Mucosa of descending colon (tissue), 3 donors: ENCODE results near the gene TMOD4. TPM values are rescaled to one million over a fixed set of nuclear protein-coding genes. Genes with fewer than 3 reads are reported as not detected.

Source experiments
- ATAC-seq: fragments of 200-7000 bp; cut with Tn5 transposase; one replicate; pipeline ENCODE4 v1.9.1; 2020; ENCODE audit warnings: mild to moderate bottlenecking, moderate library complexity
- DNase-seq, 3 donors: peaks; one replicate each; pipeline ENCODE4 v3.0.0-alpha.2; 2020
- H3K36me3 ChIP-seq: fragments of 200-600 bp; one replicate; pipeline ENCODE4 v1.8.0; 2021; ENCODE audit warnings: low read depth, mild to moderate bottlenecking
- H3K4me1 ChIP-seq: fragments of 200-600 bp; one replicate; pipeline ENCODE4 v1.8.0; 2021; ENCODE audit warnings: low read depth, mild to moderate bottlenecking
- H3K4me3 ChIP-seq: fragments of 200-600 bp; one replicate; pipeline ENCODE4 v1.8.0; 2021; ENCODE audit warnings: mild to moderate bottlenecking
- H3K9me3 ChIP-seq: fragments of 200-600 bp; one replicate; pipeline ENCODE4 v1.8.0; 2021; ENCODE audit warnings: mild to moderate bottlenecking
- CTCF ChIP-seq: fragments of 200-600 bp; IDR thresholded peaks from one replicate; pipeline ENCODE4 v1.8.0; 2022; ENCODE audit warnings: antibody characterized with exemption, mild to moderate bottlenecking
- intact Hi-C, 2 donors: fragments of 100-400 bp; cut with DNase I in 1 of 2; cut with micrococcal nuclease in 1 of 2; formaldehyde crosslinking; loops; one replicate each; pipeline versions ENCODE4 v1.11.0 to v1.11.1; 2022; cut with DNase I, micrococcal nuclease
- total RNA-seq, 3 donors: library from RNA; stranded (reverse); fragmentation: NEBNext Ultra II Directional in 2 of 3; extraction: Animal tissue kit (Norgen Biotek cat#: 25700) in 2 of 3; gene quantifications; one replicate each; pipeline versions ENCODE4 v1.2.1 to v1.2.4, GENCODE V29; 2021 to 2023
- donor health status: DM: no; HTN: no; CAD: no; lungs with moderate emphysema.
- donor health status: DM: no; HTN: no; CAD: no.
- donor health status: DM: no; HTN: yes; CAD: no.

Gene TMOD4
- total RNA-seq, 3 donors from 2014 or later, result 1.0 to 2.5 TPM; not detected in 1

GRCh38 chr1:151130987-151131586, 44.7 kb downstream of the TMOD4 start:
- peak; percentile 93 for ATAC-seq
- TF ChIP-seq CTCF, result no peak
- intact Hi-C loops, result no loop called here
- H3K36me3 ChIP-seq, result no peaks in the 10 kb centered on the region
- H3K9me3 ChIP-seq, result no peaks in the 10 kb centered on the region
- DNase-seq, result peak; percentile 85 to 87 (median 86)
- H3K4me1 ChIP-seq, result no peaks in the 10 kb centered on the region
- no peak overlapping the region for H3K4me3 ChIP-seq

- Histone ChIP-seq H3K9me3 (no peaks in the 10 kb centered on the region), H3K4me3 (no peak overlapping the region), H3K36me3 (no peaks in the 10 kb centered on the region), H3K4me1 (no peaks in the 10 kb centered on the region)
- ATAC-seq, result no peak
- TF ChIP-seq CTCF, result no peak
- intact Hi-C loops, result no loop called here
- no peak for DNase-seq
Measured at GRCh38 chr1:151128800-151129199, 47.0 kb downstream of the TMOD4 start.

- Histone ChIP-seq H3K4me1 (no peaks in the 10 kb centered on the region), H3K4me3 (no peak overlapping the region), H3K9me3 (no peaks in the 10 kb centered on the region), H3K36me3 (no peaks in the 10 kb centered on the region)
- intact Hi-C loops, result no loop called here
- DNase-seq (no peak), ATAC-seq (no peak)
- TF ChIP-seq CTCF, result no peak
Measured at GRCh38 chr1:151124763-151125403, 50.9 kb downstream of the TMOD4 start.

Other genes with a start within 250 kb of the TMOD4 start
- 10 to 100 TPM; 35.4 to 49.4 (median 42.8) TPM for gene SETDB1, start 249.6 kb downstream of the TMOD4 start, total RNA-seq
- 100 to 1,000 TPM; 142 to 209 (median 186) TPM for gene CERS2, start 201.1 kb downstream of the TMOD4 start, total RNA-seq
- not detected for gene ANXA9, start 193.7 kb downstream of the TMOD4 start, total RNA-seq
- 10 to 100 TPM; 44.5 to 52.0 (median 51.8) TPM for gene MINDY1, start 169.1 kb downstream of the TMOD4 start, total RNA-seq
- gene PRUNE1, start 167.5 kb downstream of the TMOD4 start, total RNA-seq, result 10 to 100 TPM; 21.3 to 27.5 (median 23.3) TPM
- 1 to 10 TPM in 1 of 3 donors, under 1 TPM in 2; 0.41 to 1.1 (median 0.63) TPM for gene BNIPL, start 139.4 kb downstream of the TMOD4 start, total RNA-seq
- gene C1orf56, start 128.2 kb downstream of the TMOD4 start, total RNA-seq, result 1 to 10 TPM; 1.3 to 4.0 (median 1.3) TPM
- 10 to 100 TPM; 69.2 to 78.5 (median 73.5) TPM for gene CDC42SE1, start 116.4 kb downstream of the TMOD4 start, total RNA-seq
- gene MLLT11, start 115.6 kb downstream of the TMOD4 start, total RNA-seq, result 1 to 10 TPM in 1 of 3 donors, under 1 TPM in 2; 0.09 to 5.4 (median 0.65) TPM
- gene GABPB2, start 105.2 kb downstream of the TMOD4 start, total RNA-seq, result 10 to 100 TPM; 15.1 to 18.7 (median 18.6) TPM
- gene SEMA6C, start 29.4 kb downstream of the TMOD4 start, total RNA-seq, result 1 to 10 TPM; 1.9 to 9.3 (median 4.3) TPM
- 1 to 10 TPM; 1.3 to 2.8 (median 2.5) TPM for gene TNFAIP8L2, start 19.3 kb downstream of the TMOD4 start, total RNA-seq
- gene LYSMD1, start 10.1 kb downstream of the TMOD4 start, total RNA-seq, result 10 to 100 TPM in 2 of 3 donors, 1 to 10 TPM in 1; 7.6 to 14.0 (median 10.0) TPM
- gene SCNM1, start 9.8 kb downstream of the TMOD4 start, total RNA-seq, result 10 to 100 TPM; 27.9 to 37.8 (median 28.1) TPM
- 10 to 100 TPM; 32.1 to 56.5 (median 35.3) TPM for gene VPS72, start 14.2 kb upstream of the TMOD4 start, total RNA-seq
- gene PIP5K1A, start 22.6 kb upstream of the TMOD4 start, total RNA-seq, result 10 to 100 TPM; 38.4 to 47.5 (median 39.2) TPM
- 100 to 1,000 TPM in 1 of 3 donors, 10 to 100 TPM in 2; 90.2 to 150 (median 95.1) TPM for gene PSMD4, start 78.8 kb upstream of the TMOD4 start, total RNA-seq
- gene ZNF687, start 106.3 kb upstream of the TMOD4 start, total RNA-seq, result 10 to 100 TPM; 22.6 to 31.8 (median 29.7) TPM
- gene PI4KB, start 151.4 kb upstream of the TMOD4 start, total RNA-seq, result 10 to 100 TPM; 57.9 to 77.2 (median 58.9) TPM
- 10 to 100 TPM; 20.5 to 45.3 (median 31.8) TPM for gene RFX5, start 171.3 kb upstream of the TMOD4 start, total RNA-seq
- gene SELENBP1, start 196.7 kb upstream of the TMOD4 start, total RNA-seq, result 1,000 to 10,000 TPM in 2 of 3 donors, 100 to 1,000 TPM in 1; 914 to 2,582 (median 1,654) TPM
- gene PSMB4, start 223.6 kb upstream of the TMOD4 start, total RNA-seq, result 100 to 1,000 TPM; 154 to 213 (median 193) TPM